NCI-H510A (cell line): ENCODE results near the gene SAMD4A.
"Not testable (repeated sequence)": the region's sequence is repeated elsewhere in the genome, so short reads cannot be mapped to it uniquely, and the experiment has no call there.

Source experiments
- DNase-seq: peaks from one replicate; lab custom pipeline; 2025; lab: John Stamatoyannopoulos, UW

Gene SAMD4A

DNA sequence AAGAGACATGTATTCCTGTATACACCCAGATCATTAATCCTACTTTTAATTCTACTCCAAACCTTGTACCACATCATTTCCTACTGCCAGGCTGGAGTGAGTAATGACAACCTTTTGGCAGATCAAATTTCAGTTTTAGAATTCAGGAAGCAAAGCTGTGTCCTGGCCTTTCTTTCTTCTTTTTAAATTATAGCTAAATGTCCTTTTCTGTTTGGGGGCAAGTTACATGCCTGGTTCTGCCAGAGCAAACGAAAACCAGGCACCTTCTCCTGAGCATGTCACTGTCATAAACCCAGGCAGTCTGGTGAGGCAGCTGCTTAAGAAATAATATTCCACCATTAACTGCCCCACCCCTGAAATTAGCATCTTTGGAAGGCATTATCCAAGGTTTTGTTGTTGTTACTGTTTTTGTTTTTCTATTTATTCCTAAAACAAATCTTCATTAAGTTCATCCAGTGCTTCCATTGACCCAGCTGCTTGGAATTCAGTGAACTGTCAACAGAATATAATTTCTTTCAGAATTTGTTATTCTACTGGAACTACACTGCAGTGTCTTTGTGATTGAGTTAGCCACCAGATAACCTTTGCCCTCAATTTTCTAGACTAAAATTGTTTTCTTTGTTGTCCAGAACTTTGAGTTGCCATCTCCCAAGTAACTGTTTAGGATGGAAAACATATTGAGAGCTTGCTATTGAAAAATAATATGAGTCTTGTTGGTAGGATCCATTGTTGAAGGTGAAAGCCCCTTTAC, 33.2 kb downstream of the SAMD4A start:
- no peak for DNase-seq

DNA sequence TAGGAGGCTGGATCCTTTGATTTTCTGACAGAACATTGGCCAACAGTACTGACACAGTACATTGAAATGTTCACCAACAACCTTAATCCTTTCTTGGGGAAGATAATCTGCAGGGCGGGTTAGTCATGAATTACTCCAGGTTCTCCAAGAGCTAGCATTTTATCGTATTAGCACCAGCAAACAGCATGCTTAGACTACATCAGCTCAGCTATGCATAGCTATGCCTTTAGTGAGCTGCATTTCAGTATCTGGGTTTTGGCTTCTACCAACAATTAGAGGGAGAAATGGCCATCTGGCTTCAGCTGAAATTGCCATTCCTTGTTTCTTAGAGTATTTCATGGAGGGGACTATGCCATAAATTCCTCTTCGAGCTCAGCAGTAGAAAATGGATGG, 33.8 kb downstream of the SAMD4A start:
- DNase-seq: no peak

DNA sequence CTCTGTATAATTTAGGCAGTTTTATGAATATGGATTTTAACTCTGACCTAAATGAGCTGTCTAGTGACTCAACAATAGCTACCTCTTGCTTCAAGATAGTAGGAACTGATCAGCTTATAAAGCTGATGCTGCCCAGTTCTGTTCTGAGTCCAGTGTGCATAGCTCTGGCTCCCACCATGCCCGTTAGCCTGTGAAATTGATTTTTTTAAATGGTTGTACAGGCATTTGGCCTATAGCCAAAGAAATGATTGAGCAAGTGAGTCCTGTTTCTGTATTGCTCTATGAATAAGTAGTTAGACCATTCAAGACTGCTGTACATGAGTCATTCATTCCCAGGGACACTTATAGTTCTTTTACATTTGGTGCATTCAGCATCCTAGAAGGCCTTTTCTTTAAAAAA, 36.4 kb downstream of the SAMD4A start:
- DNase-seq: no peak

DNA sequence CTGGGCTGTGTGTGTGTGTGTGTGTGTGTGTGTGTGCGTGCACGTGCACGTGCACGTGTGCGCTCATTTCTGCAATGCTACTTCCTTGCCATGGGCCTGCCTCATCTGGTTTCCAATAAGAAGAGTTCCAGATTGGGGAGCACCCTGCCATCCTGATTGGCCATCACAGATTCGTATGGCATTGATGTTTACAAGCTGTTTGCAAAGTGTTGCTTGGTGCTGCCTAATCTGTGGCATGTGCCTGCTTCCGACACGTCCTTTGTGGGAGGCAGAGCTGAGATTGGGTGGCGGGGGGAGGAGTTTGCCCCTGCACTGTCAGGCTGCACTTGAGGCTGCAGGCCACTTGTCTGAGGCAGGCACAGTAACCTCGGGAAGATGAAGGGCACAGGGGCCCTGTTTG, 39.2 kb downstream of the SAMD4A start:
- no peak for DNase-seq

DNA sequence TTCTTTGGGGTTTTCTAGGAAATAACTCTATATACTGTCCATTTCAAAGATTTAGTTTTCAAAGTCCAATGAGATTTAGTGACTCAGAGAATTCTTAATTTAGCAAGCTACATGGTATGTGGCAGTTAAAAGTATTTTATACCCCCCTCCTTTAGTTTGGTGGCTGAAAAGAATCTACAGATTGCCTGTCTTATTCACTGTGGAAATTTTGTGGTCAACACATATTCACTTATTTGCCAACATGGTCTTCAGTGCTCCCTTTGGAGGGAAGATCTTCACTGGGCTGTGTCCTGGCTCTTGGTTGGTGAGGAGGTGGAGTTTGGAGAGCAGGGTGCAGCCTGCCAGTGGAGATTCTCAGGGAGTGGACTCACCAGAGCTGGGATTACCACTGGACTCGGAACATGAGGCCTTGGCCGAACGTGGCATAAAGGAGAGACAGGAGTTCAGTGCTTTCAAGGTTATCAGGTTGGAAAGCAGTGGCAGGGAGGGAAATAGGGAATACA, 39.8 kb downstream of the SAMD4A start:
- no peak for DNase-seq

DNA sequence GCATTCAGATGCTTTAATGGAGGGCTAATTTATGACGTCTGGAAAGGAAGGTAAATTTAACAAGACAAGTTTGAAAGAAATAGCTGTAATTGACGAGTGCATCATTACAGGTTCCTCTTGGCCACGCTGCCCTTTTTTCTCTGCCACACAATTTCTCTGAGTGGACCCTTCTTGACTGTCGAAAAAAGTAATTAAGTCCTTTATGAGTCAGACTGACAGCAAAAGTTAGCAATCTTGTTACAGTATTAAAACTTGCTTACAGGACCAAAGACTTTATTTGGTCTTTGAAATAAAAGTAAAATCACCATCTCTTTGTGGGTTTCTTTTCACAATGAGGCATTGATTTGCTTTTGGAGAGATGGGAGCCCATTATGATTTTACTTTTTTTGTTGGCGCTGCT, 42.6 kb downstream of the SAMD4A start:
- DNase-seq: no peak

DNA sequence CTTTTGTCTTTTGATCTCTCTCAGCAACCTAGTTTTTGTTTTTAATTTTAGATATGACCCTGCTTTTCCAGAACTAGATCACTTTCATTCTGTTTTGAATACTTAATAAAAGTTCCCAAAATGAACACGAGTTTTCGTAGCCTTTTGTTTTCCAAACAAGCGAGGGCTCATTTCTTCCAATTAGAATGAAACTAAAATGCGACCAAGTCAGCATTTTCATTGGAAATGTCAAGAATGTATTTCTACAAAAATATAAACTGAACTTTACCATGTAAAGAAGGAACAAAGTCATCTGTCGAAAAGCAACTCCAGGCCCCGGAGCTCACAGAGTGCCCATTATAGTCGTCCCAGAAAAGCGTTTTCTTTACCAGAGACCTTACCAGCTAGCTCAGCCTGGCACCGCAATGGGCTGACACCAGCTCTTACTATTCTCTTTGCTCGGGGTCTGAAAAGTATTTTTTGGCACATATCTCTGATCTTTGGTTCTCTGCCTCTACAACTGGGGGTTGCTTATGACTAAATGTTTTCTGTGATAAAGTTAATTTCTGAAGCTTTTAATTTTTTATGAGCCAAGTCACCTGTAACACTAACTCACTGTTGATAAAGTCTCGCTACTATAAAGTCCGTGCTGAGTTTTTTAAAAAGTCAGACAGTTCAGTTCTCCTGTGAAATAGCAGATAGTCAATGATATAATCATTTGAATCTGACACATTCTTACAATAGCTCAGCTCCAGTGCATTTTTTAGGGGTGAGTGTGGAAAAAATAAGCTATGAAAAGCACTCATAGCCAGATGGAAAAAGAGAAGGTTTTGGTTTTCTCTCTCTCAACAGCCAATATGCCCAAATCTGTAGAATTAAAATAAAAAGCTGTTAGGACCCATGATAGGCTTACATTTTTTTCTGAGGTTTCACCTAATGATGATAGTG, 43.4 kb downstream of the SAMD4A start:
- no peak for DNase-seq

DNA sequence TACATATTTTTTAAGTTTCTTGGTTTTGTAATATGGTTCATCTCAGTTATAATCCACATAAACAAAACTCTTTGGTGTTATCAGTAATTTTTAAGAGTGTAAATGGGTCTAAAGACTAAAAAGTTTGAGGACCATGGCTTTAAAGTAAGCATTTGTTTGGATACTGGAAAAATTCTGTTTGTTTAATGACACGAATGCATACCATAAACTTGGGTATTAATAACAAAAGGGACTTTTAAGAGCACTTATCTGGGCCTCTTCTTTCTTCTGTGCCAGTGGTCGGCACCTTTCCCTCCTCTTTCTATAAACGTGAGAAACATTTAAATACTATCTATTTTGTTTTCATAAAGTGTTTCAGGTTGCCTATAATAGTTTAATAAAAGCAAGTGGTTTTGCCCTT, 47.4 kb downstream of the SAMD4A start:
- no peak for DNase-seq

DNA sequence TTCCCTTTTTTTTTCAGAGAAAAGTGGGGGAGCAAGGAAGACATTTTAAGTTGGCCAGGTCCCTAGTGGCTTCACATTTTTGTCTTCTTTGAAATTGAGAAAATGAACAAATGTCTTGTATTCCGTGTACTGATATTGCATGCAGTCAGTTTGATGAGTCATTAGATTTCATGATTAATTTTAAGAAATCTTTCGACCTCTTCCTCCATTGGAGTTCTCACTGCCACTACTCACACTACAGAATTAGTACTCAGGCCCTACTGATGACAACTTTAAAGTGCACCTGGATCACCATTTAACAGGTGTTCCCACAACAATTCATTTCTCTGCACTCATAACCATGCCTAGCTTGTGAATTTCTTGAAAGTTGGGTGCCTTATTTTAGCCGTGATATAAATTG, 50.5 kb downstream of the SAMD4A start:
- no peak for DNase-seq

DNA sequence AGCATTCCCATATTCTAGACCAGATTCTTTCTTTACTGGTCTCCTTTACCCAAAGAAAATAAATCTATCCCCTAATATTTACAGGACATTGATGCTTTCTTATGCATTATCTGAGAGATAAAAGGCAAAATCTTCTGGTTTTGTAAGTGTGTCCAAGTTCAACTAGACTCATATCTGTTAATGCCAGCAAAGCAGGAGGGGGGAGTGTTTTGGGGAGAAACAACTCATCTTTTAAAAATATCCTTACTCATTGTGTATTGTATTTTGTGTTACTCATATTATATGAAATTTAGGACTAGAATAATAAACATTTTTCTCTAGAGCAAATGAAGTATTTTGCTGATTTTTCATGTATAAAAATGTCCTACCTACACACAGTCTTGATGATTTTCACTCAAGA, 54.8 kb downstream of the SAMD4A start:
- DNase-seq: no peak

DNA sequence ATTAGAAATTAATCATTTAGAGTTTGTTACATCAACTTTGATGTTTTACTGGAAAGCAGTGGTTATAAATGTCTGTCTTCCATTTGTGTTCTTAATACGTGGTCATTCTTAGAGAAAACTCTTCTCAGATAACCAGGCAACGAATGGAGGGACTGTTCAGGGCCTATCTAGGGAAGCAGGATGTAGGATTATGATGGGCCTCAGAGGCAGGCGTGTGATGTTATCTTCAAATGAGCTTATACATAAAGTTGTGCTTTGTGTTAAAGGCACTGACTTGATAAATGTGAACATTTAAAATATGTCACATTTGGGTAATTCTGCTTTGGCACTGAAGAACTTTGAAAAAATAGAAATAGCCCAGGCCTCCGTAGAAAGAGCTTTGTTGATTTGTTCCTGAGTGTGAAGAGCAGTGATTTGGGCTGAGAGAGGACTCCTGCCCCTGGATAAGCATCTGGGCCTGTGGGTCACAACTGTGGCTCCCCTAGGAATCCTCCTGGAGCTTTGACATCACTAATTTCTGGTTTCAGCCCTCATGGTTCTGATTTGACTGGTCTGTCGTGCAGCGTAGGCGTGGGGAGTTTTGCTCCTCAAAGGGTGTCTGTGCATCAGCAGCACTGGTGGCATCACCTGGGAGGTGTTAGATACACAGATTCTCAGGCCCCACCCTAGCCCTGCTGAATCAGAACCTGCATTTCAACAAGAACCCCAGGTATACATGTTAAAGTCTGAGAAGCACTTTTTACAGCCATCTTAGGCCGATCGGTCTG, 55.4 kb downstream of the SAMD4A start:
- DNase-seq: no peak

DNA sequence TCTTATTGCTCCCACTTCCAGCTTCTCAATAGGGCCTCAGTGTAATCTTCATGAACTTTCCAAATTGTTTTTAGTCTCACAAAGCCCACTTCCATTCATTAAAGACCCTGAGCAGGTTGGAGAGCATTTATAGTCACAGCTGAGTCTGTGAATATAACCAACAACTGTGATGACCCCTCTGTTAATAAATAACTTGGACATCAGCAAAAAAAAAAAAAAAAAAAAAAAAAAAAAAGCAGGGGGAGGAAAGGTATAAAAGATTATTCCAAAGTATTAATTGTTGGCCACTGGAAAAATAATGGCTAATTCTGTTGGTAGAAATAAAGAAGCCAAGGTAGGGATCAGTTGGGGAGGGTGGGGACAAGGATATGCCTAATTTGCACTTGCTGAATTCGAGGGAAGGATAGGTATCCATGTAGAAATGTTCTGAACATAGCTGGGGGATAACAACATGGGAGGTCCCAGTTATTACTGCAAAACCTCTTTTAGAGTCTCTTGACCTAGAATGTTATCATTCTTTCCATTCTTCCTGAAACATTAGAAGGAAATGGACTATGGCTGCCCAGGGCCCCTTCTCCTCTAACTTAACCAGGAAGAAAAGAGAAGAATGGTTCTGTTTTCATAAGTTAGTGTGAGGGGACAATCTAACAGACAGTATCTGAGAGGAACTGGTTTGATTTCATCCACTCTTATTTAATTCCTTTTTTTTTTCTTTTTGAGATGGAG, 56.5 kb downstream of the SAMD4A start:
- no peak for DNase-seq

DNA sequence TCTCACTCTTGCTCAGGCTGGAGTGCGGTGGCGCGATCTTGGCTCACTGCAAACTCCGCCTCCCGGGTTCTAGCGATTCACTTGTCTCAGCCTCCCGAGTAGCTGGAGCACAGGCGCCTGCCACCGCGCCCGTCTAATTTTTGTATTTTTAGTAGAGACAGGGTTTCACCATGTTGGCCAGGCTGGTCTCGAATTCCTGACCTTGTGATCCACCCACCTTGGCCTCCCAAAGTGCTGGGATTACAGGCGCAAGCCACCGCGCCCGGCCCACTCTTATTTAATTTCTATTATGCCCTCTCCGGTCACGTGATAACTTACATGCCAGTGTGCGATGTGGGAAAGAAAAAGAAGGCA, 57.1 kb downstream of the SAMD4A start:
- not testable (repeated sequence) for DNase-seq

DNA sequence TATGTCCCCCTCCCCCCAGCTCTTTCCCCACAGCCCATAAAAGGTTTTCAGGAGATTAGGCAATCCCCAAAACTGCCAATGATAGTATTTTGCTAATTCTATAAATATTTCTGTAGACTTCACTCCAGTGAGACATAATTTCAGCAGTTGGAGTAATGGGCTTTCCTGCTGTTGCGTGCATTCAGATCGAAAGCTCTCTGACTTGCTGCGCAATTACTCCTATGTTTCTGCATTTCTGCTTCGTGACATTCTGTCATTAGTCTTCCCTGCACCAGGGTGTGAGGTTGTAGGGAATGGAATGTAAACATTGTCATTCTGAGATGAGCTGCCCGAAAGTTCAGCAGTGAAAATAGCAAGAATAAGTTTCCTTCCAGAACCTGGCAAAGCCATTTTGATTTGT, 58.2 kb downstream of the SAMD4A start:
- no peak for DNase-seq

DNA sequence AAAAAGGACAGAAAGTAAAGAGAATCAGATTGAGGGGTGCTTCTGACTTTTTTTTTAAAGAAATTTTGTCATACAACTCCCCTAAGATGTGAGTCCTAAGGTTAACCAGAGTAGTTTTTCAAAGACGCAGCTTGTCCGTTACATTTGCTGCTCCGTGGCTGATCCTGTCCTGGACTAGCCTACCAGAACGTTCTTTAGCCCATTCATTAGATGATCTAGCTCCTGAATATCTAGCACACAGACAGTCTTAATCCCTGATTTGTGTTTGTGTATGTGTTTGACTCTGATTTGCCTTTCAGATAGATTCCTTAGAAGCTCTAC, 60.3 kb downstream of the SAMD4A start:
- no peak for DNase-seq

DNA sequence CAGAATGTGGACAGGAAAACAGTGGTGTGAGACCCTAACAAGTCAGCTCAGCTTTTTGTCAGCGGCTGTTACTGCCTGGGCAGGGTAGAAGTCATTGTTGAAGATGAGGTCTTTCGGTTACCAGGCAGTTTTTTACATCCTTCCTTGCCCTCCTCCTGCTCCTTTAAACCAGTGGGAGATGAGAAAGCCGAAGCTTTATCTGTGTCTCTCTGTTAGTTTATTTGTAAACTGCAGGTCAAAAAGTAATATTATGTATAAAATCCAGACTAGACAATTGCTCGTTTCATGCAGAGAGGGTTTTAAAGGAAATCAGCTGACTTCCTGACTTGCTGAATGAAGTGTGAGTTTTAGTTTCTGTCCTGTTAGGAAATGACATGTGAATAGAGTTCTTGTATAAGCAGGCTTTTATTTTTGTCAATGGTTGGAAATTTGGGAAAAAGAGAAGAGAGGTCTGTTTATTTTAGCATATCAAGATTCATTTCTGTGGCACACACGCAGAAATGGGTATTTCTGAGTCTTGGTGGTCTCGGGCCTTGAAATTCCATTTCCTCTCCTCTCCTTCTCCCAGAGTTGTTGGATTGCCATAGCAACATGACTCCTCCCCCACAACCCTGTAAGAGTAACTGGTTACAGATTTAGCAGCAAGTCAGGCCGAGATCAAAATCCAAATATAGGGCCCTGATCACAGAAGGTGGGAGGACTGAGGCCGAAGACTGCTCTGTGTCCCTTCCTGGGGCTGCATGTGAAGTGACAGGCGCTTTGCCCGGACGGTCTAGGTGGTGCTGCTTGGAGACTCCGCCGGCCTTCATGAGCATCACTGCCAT, 60.8 kb downstream of the SAMD4A start:
- DNase-seq: no peak

DNA sequence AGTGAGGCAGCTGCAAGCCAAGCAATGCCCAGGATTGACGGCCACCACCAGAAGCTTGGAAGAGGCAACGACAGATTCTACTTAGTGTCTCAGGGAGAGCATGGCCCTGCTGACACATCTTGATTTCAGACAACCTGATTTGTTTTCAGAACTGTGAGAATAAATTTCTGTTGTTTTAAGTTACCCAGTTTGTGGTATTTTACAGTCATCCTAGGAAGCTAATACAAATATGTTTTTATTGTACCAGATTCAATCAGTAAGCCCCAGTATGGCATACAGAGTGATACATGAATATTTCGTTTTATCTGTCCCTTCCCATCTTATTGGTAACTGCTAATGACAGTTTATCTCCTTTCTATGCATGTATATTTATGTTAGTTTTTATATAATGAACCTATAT, 62.3 kb downstream of the SAMD4A start:
- DNase-seq: no peak

DNA sequence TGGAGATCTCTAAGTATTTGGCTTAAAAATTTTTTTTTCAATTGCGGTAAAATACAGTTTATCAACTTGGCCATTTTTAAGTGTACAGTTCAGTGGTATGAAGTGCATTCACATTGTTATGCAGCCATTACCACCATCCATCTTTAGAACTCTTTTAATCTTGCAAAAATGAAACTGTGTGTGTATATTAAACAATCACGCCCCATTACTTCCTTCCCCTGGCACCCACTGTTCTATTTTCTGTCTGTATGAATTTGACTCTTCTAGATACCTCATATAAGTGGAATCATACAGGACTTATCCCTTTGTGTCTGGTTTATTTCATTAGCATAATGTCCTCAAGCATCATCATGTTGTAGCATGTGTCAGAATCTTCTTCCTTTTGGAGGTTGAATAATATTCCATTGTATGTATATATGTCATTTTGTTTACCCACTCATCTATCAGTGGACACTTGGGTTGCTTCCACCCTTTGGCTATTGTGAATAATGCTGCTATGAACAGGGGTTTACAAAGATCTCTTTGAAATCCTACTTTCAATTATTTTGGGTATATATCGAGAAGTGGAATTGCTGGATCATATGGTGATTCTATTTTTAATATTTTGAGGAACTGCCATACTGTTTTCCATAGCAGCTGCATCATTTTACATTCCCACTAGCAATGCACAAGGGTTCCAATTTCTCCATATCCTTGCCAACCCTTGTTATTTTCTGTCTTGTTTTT, 62.9 kb downstream of the SAMD4A start:
- DNase-seq: no peak

DNA sequence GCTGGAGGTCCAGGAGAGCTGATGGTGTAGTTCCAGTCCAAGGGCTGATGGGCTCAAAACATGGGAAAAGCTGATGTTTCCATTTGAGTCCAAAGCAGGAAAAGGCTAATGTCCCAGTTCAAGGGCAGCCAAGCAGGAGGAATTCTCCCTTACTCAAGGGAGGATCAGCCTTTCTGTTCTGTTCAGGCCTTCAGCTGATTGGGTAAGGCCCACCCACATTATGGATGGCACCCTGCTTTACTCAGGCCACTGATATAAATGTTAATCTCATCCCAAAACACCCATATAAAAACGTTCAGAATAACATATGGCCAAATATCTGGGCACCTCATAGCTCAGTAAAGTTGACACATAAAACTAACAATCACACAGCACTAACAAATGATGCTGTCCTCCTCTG, 64.1 kb downstream of the SAMD4A start:
- DNase-seq: no peak

DNA sequence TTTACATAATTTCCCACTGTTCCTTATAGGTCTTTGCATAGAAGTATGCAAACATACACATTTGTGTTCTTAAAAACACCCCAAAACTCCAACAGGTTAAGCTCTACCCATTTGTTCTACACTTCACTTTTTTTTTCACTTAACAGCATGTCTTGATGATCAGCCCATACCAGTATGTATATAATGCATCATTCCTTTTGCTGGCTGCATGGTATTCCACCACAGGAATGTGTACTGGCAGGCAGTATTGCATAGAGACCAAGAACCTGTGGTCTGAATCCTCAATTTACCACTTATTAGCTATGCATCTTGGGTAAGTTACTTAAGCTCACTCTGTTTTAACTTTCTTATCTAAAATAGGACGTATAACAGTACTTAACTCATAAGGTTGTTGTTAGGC, 65.5 kb downstream of the SAMD4A start:
- no peak for DNase-seq
